ENCODE data around the gene CPNE8. TPM values are rescaled to one million over a fixed set of nuclear protein-coding genes. Genes with fewer than 3 reads are reported as not detected.

CPNE8 gene
- total and polyA plus RNA-seq, 2 of the 4 experiments (the other 2 are of a cell fraction), result not detected

DNA sequence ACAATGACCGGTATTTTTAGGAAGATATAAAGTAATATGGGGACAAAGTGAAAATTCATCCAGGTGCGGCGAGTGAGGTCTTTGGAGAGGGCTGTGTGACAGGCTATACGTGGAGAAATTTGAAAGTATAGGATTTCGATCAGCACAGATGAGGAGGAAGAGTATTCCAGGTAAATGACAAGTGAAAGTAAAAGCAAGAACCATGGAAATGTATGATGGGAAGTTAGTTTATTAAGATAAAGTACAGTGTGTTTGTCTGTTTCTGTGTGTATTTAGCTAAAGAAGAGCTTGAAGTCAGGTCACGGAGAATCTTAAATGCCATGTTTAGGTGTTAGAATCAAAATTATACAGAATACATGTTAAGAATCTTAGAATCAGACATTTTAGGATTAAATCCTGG, 239.0 kb downstream of the CPNE8 start:
- Histone ChIP-seq H3K4ac (ENCODE audit: low read depth, low read length) (no peak overlapping the region), H3K23ac (ENCODE audit: low read depth, low read length) (no peak overlapping the region), H3K9me3 (ENCODE audit: control insufficient read depth, insufficient read depth, low read length) (peaks cover 4% of the 10 kb centered on the region), H2BK5ac (ENCODE audit: low read depth, low read length, poor library complexity, severe bottlenecking) (no peak overlapping the region), H2AK9ac (replicated peaks; ENCODE audit: low read depth, low read length, poor library complexity) (no peak overlapping the region), H4K91ac (ENCODE audit: insufficient read depth, low read depth, low read length) (no peak overlapping the region), H3K79me1 (ENCODE audit: low read depth in 1 of 2, low read length in 2 of 2) (no peaks in the 10 kb centered on the region), H3K18ac (ENCODE audit: low read depth, low read length) (no peak overlapping the region), H4K8ac (ENCODE audit: low read depth in 2 of 2, low read length in 2 of 2) (no peak overlapping the region), H2BK120ac (ENCODE audit: low read depth, low read length) (no peak overlapping the region), H3K27ac (ENCODE audit: insufficient read depth, low read length) (no peak overlapping the region), H3K56ac (ENCODE audit: extremely low read depth, insufficient read depth, low read length) (no peak overlapping the region), H3K9me1 (ENCODE audit: insufficient read depth, low read length) (no peaks in the 10 kb centered on the region), H3K27me3 (ENCODE audit: control insufficient read depth, insufficient read depth, low read length) (no peaks in the 10 kb centered on the region), H3K4me2 (ENCODE audit: low read depth, low read length) (no peak overlapping the region), H3K4me1 (ENCODE audit: control insufficient read depth, insufficient read depth, low read length) (no peaks in the 10 kb centered on the region), H2BK20ac (ENCODE audit: low read depth, low read length) (no peak overlapping the region), H2AFZ (replicated peaks; ENCODE audit: low read length, poor library complexity) (no peak overlapping the region), H3K4me3 (ENCODE audit: insufficient read depth, low read depth, low read length) (no peak overlapping the region), H3K36me3 (ENCODE audit: control insufficient read depth, insufficient read depth, low read length) (no peaks in the 10 kb centered on the region), H2BK15ac (ENCODE audit: low read depth, low read length) (no peak overlapping the region), H2AK5ac (ENCODE audit: low read depth, low read length) (no peak overlapping the region), H3K14ac (replicated peaks; ENCODE audit: low read depth, low read length) (no peak overlapping the region), H3K9ac (ENCODE audit: low read depth, low read length) (no peak overlapping the region), H4K20me1 (ENCODE audit: insufficient read depth, low read length) (no peaks in the 10 kb centered on the region), H4K5ac (ENCODE audit: low read depth, low read length) (no peak overlapping the region)
- in situ Hi-C loops (cut with MboI; ENCODE audit: low sequenced_read_pairs) (no loop called here), dilution Hi-C loops (cut with HindIII; ENCODE audit: low sequenced_read_pairs, unreplicated experiment) (no loop called here), intact Hi-C loops (cut with micrococcal nuclease) (no loop called here)
- no TSS peak for BruUV-seq (replicated peaks)
- ChIA-PET CTCF (no interaction called here), POLR2A (ENCODE audit: unreplicated experiment) (no interaction called here)
- no peak for TF ChIP-seq BHLHE40 (IDR thresholded peaks at IDR 0.05; ENCODE audit: low read depth, low read length)
- TF ChIP-seq USF2 (IDR thresholded peaks at IDR 0.05; ENCODE audit: low read depth, low read length), result no peak
- no peak for TF ChIP-seq CHD1 (IDR thresholded peaks at IDR 0.05; ENCODE audit: low read depth, low read length)
- no peak for TF ChIP-seq RAD21 (IDR thresholded peaks at IDR 0.05; ENCODE audit: low read length)
- no peak for TF ChIP-seq CEBPB (IDR thresholded peaks at IDR 0.05; ENCODE audit: low read depth, low read length)
- TF ChIP-seq RFX5 (IDR thresholded peaks at IDR 0.05; ENCODE audit: low read depth, low read length), result no peak
- no peak for TF ChIP-seq FOS (IDR thresholded peaks at IDR 0.05; ENCODE audit: low read depth, low read length)
- TF ChIP-seq ELK1 (IDR thresholded peaks at IDR 0.05; ENCODE audit: borderline replicate concordance, low read depth, low read length), result no peak
- no peak for TF ChIP-seq SMC3 (IDR thresholded peaks at IDR 0.05; ENCODE audit: low read depth, low read length)
- TF ChIP-seq MXI1 (IDR thresholded peaks at IDR 0.05; ENCODE audit: borderline replicate concordance, low read depth, low read length), result no peak
- TF ChIP-seq POLR2A (IDR thresholded peaks at IDR 0.05; ENCODE audit: low read depth, low read length), result no peak
- TF ChIP-seq MAZ (IDR thresholded peaks at IDR 0.05; ENCODE audit: borderline replicate concordance, low read depth, low read length), result no peak
- WGBS, 2 experiments (ENCODE audit: extremely low coverage in 2 of 2, insufficient read length in 1 of 2), result 47% methylated on average over 4 of the region's 6 CpGs; no CpG with 5 or more reads in 1 of the 2 experiments
- ATAC-seq (ENCODE audit: low read depth) (no peak), DNase-seq (no peak)
